Bronchial epithelial cell (primary cell): ENCODE results near the gene ALOX12. TPM values are rescaled to one million over a fixed set of nuclear protein-coding genes. Genes with fewer than 3 reads are reported as not detected.
"Not testable (repeated sequence)": the region's sequence is repeated elsewhere in the genome, so short reads cannot be mapped to it uniquely, and the experiment has no call there.

ENCODE experiments used
- DNase-seq: peaks from one replicate; pipeline ENCODE4 v3.0.0-alpha.2; 2010; ENCODE audit warnings: low read depth
- FAIRE-seq: peaks from 2 replicates; lab custom pipeline; 2011; peaks lifted over from hg19 to GRCh38; lab: Jason Lieb, UNC
- H3K27me3 ChIP-seq: 2 replicates; pipeline ENCODE4 v1.5.1; 2011; ENCODE audit warnings: low read length; ENCODE audit not compliant: control insufficient read depth, insufficient read depth
- H3K36me3 ChIP-seq: 2 replicates; pipeline ENCODE4 v1.5.1; 2011; ENCODE audit warnings: low read length; ENCODE audit not compliant: control insufficient read depth, insufficient read depth
- H3K4me3 ChIP-seq: 2 replicates; pipeline ENCODE4 v1.5.1; 2011; ENCODE audit warnings: mild to moderate bottlenecking, low read depth, low read length, control low read depth
- CTCF ChIP-seq: IDR thresholded peaks from 2 replicates; pipeline ENCODE4 v1.5.1; 2011; ENCODE audit warnings: mild to moderate bottlenecking, moderate library complexity, low read length, control low read depth, inconsistent platforms; ENCODE audit not compliant: insufficient read depth, severe bottlenecking
- total RNA-seq: library from RNA; depleted of rRNA; stranded (reverse); fragments of >200 nt; gene quantifications from 2 replicates; pipeline ENCODE4 v1.2.1, GENCODE V29; 2014

The ALOX12 gene
- total RNA-seq, 1 donor from 2014 or later, result 0.26 TPM

DNA sequence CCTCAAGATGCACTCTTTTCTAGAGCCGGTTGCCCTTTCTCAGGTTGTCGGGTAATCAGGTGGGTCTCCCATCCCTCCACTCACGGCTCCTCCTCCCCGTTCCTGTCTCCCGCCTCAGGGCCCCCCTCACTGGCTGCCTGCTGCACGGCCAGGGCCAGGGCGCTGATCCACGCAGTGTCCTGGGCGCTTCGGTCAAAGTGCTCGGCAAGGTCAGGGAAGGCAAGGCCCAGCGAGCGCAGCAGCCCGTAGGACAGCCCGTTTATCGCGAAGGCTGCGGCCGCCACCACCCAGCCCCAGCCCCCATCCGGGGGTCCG is 47.3 kb downstream of the ALOX12 start:
- no peak for DNase-seq
- TF ChIP-seq CTCF, result no peak
- FAIRE-seq, result no peak
- Histone ChIP-seq H3K36me3 (no peaks in the 10 kb centered on the region), H3K27me3 (peaks cover 2% of the 10 kb centered on the region), H3K4me3 (peak overlapping the region; percentile 31)

GRCh38 chr17:7043497-7044198 is 47.8 kb downstream of the ALOX12 start, which contains the start of gene SLC16A11:
TSS of gene SLC16A11 (minus strand) at chr17:7044092. CDS start at chr17:7043513, 579 bp downstream.
- DNase-seq (no peak), FAIRE-seq (no peak)
- peaks cover 2% of the 10 kb centered on the region for H3K27me3 ChIP-seq
- H3K36me3 ChIP-seq, result no peaks in the 10 kb centered on the region
- no peak for TF ChIP-seq CTCF
- peak within 1 kb of the TSS; percentile 31 for H3K4me3 ChIP-seq

DNA sequence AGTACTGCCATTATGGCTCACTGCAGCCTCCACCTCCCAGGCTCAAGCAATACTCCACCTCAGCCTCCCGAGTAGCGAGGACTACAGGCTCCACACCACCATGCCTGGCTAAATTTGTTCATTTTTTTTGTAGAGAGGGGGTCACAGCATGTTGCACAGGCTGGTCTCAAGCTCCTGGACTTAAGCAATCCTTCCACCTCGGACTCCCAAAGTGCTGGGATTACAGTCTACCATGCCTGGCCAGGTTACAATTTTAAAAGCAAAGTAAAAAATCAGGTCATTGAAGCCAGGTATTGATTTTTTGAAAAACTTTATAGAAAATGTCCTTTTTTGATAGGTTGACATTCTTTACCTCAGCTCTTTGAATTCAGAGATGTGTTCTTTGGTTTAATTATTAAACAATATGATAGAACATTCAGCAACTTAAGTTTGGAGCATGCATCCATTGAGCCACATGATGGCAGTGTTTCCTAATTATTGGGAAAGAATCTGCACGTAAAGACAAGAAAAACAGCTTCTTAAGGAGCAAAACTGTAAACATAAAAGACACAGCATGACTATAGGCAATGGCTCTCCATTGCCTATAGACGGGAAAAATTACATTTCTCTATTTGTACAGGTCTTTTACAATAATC is 49.8 kb downstream of the ALOX12 start:
- DNase-seq, result peak; percentile 84
- TF ChIP-seq CTCF, result peak; percentile 50
- FAIRE-seq, result no peak

DNA sequence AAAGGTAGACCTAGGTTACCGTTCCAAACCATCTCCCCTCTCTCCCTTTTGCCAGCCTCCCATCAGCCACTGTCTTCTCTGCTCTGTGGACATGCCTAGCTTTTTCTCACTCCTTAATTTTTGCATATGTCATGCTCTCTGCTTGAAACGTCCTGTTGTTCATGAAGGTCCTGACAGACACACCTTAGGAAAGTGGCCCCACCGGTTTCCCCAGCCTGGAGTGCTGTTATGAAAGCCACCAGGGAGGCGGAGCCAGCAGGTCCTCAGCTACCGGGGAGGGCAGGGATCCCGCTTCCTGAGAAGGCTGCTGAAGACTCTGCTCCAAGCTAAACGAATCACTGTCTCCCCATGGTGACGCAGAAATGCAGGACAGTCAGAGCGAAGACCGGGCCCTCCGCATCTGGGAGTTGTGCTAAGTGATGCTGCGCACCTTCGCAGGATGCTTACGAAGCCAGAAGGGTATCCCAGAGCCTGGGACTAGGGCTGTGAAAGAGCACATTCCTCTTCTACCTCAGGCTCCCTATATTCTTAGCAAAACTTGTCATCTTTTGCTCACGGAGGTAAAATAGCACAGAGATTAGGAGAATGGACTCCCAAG is 50.4 kb downstream of the ALOX12 start:
- peak; percentile 23 for FAIRE-seq
- Histone ChIP-seq H3K27me3 (peaks cover 2% of the 10 kb centered on the region), H3K4me3 (peak overlapping the region; percentile 15), H3K36me3 (no peaks in the 10 kb centered on the region)
- no peak for TF ChIP-seq CTCF
- DNase-seq, result peak; percentile 91

More for the DNA sequence above, 49.8 kb downstream of the ALOX12 start:
- peaks cover 2% of the 10 kb centered on the region for H3K27me3 ChIP-seq
- H3K4me3 ChIP-seq, result no peak overlapping the region
- no peaks in the 10 kb centered on the region for H3K36me3 ChIP-seq

DNA sequence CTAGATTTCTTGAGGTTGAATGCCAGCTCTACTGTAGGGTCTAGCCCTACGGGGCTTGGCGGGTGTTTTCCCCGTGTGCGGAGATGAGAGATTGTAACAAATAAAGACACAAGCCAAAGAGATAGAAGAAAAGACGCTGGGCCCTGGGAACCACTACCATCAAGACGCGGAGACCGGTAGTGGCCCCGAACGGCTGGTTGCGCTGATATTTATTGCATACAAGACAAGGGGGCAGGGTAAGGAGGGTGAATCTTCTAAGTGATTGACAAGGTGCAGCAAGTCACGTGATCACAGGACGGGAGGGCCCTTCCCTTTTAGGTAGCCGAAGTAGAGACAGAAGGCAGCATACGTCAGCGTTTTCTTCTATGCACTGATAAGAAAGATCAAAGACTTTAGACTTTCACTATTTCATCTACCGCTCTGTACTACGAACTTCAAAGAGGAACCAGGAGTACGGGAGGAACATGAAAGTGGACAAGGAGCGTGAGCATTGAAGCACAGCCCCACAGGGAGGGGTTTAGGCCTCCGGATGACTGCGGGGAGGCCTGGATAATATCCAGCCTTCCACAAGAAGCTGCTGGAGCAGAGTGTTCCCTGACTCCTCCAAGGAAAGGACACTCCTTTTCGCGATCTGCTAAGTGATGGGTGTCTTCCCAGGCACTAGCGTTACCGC is 51.0 kb downstream of the ALOX12 start:
- not testable (repeated sequence) for H3K27me3 ChIP-seq, H3K36me3 ChIP-seq, FAIRE-seq, H3K4me3 ChIP-seq
- DNase-seq, result peak; percentile 32

DNA sequence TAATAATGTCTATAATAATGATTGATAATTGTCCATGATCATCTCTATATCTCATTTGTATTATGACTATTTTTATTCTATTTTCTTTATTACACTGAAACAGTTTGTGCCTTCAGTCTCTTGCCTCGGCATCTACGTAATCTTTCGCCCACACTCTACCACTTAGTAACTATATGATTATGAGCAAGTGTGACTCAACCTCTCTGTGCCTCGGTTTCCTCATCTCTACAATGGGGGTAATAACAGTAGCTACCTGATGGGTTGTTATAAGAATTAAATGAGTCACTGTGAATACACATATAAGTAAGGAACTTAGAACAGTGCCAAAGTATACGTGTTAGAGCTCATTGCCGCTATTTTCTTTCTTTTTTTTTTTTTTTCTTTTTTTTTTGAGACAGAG is 51.7 kb downstream of the ALOX12 start:
- FAIRE-seq (no peak), DNase-seq (no peak)
- Histone ChIP-seq H3K27me3 (peaks cover 2% of the 10 kb centered on the region), H3K4me3 (no peak overlapping the region), H3K36me3 (no peaks in the 10 kb centered on the region)
- no peak for TF ChIP-seq CTCF
